Left lung (tissue), 10 donors: ENCODE data around the gene CDH8. TPM values are rescaled to one million over a fixed set of nuclear protein-coding genes. Genes with fewer than 3 reads are reported as not detected.
A peak's percentile ranks its signal among the peaks of the same experiment; 100 is the strongest.

Source experiments
- ATAC-seq: fragments of 200-7000 bp; cut with Tn5 transposase; one replicate; pipeline ENCODE4 v1.9.1; 2020; ENCODE audit warnings: moderate library complexity
- DNase-seq, 4 donors: peaks; one replicate each; pipeline ENCODE4 v3.0.0-alpha.2; 2013 to 2020
- H3K27ac ChIP-seq, 2 donors: fragments of 200-600 bp; sonication (generic) in 1 of 2; one replicate each; pipeline versions ENCODE4 v1.5.0 to v1.8.0; 2020 to 2021
- H3K27me3 ChIP-seq, 2 donors: fragments of 200-600 bp; sonication (generic) in 1 of 2; one replicate each; pipeline versions ENCODE4 v1.5.0 to v1.8.0; 2020 to 2021
- H3K36me3 ChIP-seq, 2 donors: fragments of 200-600 bp; sonication (generic) in 1 of 2; one replicate each; pipeline versions ENCODE4 v1.5.0 to v1.8.0; 2020 to 2021
- H3K4me1 ChIP-seq, 2 donors: fragments of 200-600 bp; one replicate each; pipeline ENCODE4 v1.8.0; 2021
- H3K4me3 ChIP-seq, 2 donors: fragments of 200-600 bp; sonication (generic) in 1 of 2; one replicate each; pipeline versions ENCODE4 v1.5.0 to v1.8.0; 2020 to 2021; ENCODE audit warnings: mild to moderate bottlenecking in 1 of 2
- H3K9me3 ChIP-seq, 2 donors: fragments of 200-600 bp; sonication (generic) in 1 of 2; one replicate each; pipeline versions ENCODE4 v1.5.0 to v1.8.0; 2020 to 2021
- CTCF ChIP-seq, 2 donors: fragments of 200-600 bp; sonication (generic) in 1 of 2; IDR thresholded peaks; one replicate each; pipeline versions ENCODE4 v1.5.0 to v1.8.0; 2021; ENCODE audit warnings: antibody characterized with exemption in 2 of 2
- intact Hi-C, 2 donors: fragments of 100-400 bp; cut with DNase I; formaldehyde crosslinking; loops; one replicate each; pipeline versions ENCODE4 v1.11.2 to v1.14.2; 2022
- polyA plus RNA-seq, 6 donors: library from polyadenylated mRNA; unstranded; fragments of 120-200 nt; gene quantifications; one replicate each; pipeline ENCODE4 v1.2.1, GENCODE V29; 2013; ENCODE audit not compliant: insufficient read length in 6 of 6
- total RNA-seq, 2 donors: library from RNA; stranded (reverse); fragmentation: NEBNext Ultra II Directional; extraction: Animal tissue kit (Norgen Biotek cat#: 25700); gene quantifications; one replicate each; pipeline ENCODE4 v1.2.1, GENCODE V29; 2021
- donor health status: DM: no; HTN: yes; CAD: no.
- donor health status: DM: no; HTN: no; CAD: no.

Gene CDH8
- total and polyA plus RNA-seq, 8 donors: 0.17 to 2.5 (median 1.2) TPM

- intact Hi-C loops: no loop called here
- H3K4me1 ChIP-seq: no peaks in the 10 kb centered on the region
- H3K9me3 ChIP-seq: no peaks in the 10 kb centered on the region
- no peak for TF ChIP-seq CTCF (IDR thresholded peaks at IDR 0.05)
- H3K4me3 ChIP-seq: no peak overlapping the region
- H3K27ac ChIP-seq: no peak overlapping the region
- ATAC-seq (no peak), DNase-seq (peak in 1 of 4 donors; percentile 2)
- no peaks in the 10 kb centered on the region for H3K27me3 ChIP-seq
- H3K36me3 ChIP-seq: no peaks in the 10 kb centered on the region
Observed at GRCh38 chr16:61936522-61936921, 99.7 kb downstream of the CDH8 start.

- Histone ChIP-seq H3K27ac (no peak overlapping the region), H3K4me1 (no peaks in the 10 kb centered on the region), H3K9me3 (no peaks in the 10 kb centered on the region), H3K36me3 (no peaks in the 10 kb centered on the region), H3K4me3 (no peak overlapping the region), H3K27me3 (no peaks in the 10 kb centered on the region)
- intact Hi-C loops: no loop called here
- TF ChIP-seq CTCF (IDR thresholded peaks at IDR 0.05): no peak
- DNase-seq (no peak), ATAC-seq (no peak)
Observed at GRCh38 chr16:61934601-61935000, 101.6 kb downstream of the CDH8 start.

GRCh38 chr16:61929776-61930175, 106.5 kb downstream of the CDH8 start:
- Histone ChIP-seq H3K27me3 (no peaks in the 10 kb centered on the region), H3K4me1 (no peaks in the 10 kb centered on the region), H3K36me3 (no peaks in the 10 kb centered on the region), H3K4me3 (no peak overlapping the region), H3K27ac (no peak overlapping the region), H3K9me3 (no peaks in the 10 kb centered on the region)
- DNase-seq (no peak), ATAC-seq (no peak)
- intact Hi-C loops: no loop called here
- no peak for TF ChIP-seq CTCF (IDR thresholded peaks at IDR 0.05)

GRCh38 chr16:61926766-61927165, 109.5 kb downstream of the CDH8 start:
- Histone ChIP-seq H3K27ac (no peak overlapping the region), H3K4me3 (no peak overlapping the region), H3K36me3 (no peaks in the 10 kb centered on the region), H3K4me1 (no peaks in the 10 kb centered on the region), H3K27me3 (no peaks in the 10 kb centered on the region), H3K9me3 (no peaks in the 10 kb centered on the region)
- intact Hi-C loops: no loop called here
- no peak for TF ChIP-seq CTCF (IDR thresholded peaks at IDR 0.05)
- DNase-seq: no peak
- no peak for ATAC-seq

- no peak for ATAC-seq
- Histone ChIP-seq H3K4me3 (no peak overlapping the region), H3K4me1 (no peaks in the 10 kb centered on the region), H3K27me3 (no peaks in the 10 kb centered on the region), H3K27ac (no peak overlapping the region), H3K36me3 (no peaks in the 10 kb centered on the region), H3K9me3 (no peaks in the 10 kb centered on the region)
- no peak for TF ChIP-seq CTCF (IDR thresholded peaks at IDR 0.05)
- intact Hi-C loops: no loop called here
- DNase-seq: no peak
Observed at GRCh38 chr16:61923629-61924028, 112.6 kb downstream of the CDH8 start.
